Measurements from ENCODE around the gene TMEM132D.

The TMEM132D gene

DNA sequence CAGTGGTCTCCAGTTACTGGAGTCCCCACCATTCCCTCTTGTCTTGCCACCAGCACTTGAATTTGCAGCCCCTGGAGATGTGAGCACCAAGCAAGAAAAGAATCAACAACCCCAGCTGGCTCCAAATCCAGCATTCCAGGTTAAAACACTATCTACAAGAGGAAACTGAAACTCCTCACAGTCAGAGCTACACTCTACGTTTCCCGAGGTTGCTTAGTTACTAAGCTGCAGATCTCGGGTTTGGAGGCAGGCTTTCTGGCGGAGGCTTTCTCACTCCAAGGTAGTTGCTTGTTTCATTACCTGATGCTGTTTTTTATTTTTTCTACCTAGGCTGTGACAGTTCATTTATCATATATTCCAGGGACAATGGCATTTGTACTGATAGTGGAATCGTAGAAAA, 802.4 kb downstream of the TMEM132D start (continued):
- TF ChIP-seq HOXD13 (CRISPR knock-in tag; IDR thresholded peaks at IDR 0.05; ENCODE audit: borderline replicate concordance) (no peak), ZNF768 (tag by site-specific recombination; IDR thresholded peaks at IDR 0.05) (no peak), PRDM4 (tag by site-specific recombination; IDR thresholded peaks at IDR 0.05) (no peak), ZNF488 (tag by site-specific recombination; IDR thresholded peaks at IDR 0.05) (no peak), OVOL3 (tag by site-specific recombination; IDR thresholded peaks at IDR 0.05) (no peak), ZNF792 (tag by site-specific recombination; IDR thresholded peaks at IDR 0.05) (no peak), FEZF1 (tag by site-specific recombination; IDR thresholded peaks at IDR 0.05) (no peak), ZNF426 (tag by site-specific recombination; IDR thresholded peaks at IDR 0.05) (no peak), ZNF776 (tag by site-specific recombination; IDR thresholded peaks at IDR 0.05; ENCODE audit: borderline replicate concordance) (no peak)

DNA sequence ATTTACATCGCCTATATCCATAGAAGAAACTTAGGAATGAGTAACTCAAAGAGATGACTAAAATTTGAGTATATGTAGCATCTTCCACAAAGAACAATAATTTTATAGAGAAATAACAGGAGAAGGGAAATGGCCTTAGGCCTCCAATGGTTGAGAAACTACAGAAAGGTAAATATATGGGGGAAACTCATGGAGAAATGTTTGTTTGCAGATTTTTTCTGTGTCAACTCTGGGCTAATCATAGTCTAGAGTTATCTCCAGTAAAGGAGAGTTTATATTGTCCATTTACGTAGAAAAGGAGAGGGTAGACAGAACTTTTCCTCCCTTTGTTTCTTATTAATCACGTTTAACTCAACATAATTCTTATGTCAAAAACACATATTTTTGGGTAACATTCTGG, 806.4 kb downstream of the TMEM132D start:
- ChIA-PET CTCF (interaction anchor here (1.1 kb wide), 1 partner anchor 12 kb away, joined by 3 read pairs; no protein-coding TSS in a partner anchor), POLR2A (no interaction called here)
- TF ChIP-seq ZFP69B (tag by site-specific recombination; IDR thresholded peaks at IDR 0.05) (no peak), RBAK (tag by site-specific recombination; IDR thresholded peaks at IDR 0.05) (no peak), ZNF266 (tag by site-specific recombination; IDR thresholded peaks at IDR 0.05; ENCODE audit: low read depth) (no peak), ZNF768 (tag by site-specific recombination; IDR thresholded peaks at IDR 0.05) (no peak), ZNF501 (tag by site-specific recombination; IDR thresholded peaks at IDR 0.05) (no peak), ZNF10 (tag by site-specific recombination; IDR thresholded peaks at IDR 0.05) (no peak), ZIC2 (tag by site-specific recombination; IDR thresholded peaks at IDR 0.05) (no peak), SETDB1 (IDR thresholded peaks at IDR 0.05; ENCODE audit: insufficient read length, low read length) (no peak), INSM2 (tag by site-specific recombination; IDR thresholded peaks at IDR 0.05) (no peak), TCF7L2 (IDR thresholded peaks at IDR 0.05; ENCODE audit: borderline replicate concordance, low read depth, low read length) (no peak), ZNF391 (tag by site-specific recombination; IDR thresholded peaks at IDR 0.05; ENCODE audit: borderline replicate concordance, low read depth) (no peak), FEZF1 (tag by site-specific recombination; IDR thresholded peaks at IDR 0.05) (no peak)
- H3K4me1 ChIP-seq (ENCODE audit: control insufficient read depth, insufficient read depth, low read length), result no peaks in the 10 kb centered on the region
- no peak overlapping the region for H3K4me3 ChIP-seq (ENCODE audit: low read depth, low read length)
- no peak overlapping the region for H3K27ac ChIP-seq (ENCODE audit: extremely low read depth, low read depth, low read length)
- H3K36me3 ChIP-seq (ENCODE audit: control insufficient read depth in 2 of 2, insufficient read depth in 1 of 2, low read length in 2 of 2), result no peaks in the 10 kb centered on the region
- H3K9me3 ChIP-seq (ENCODE audit: control insufficient read depth, insufficient read depth, low read depth, low read length), result no peaks in the 10 kb centered on the region

DNA sequence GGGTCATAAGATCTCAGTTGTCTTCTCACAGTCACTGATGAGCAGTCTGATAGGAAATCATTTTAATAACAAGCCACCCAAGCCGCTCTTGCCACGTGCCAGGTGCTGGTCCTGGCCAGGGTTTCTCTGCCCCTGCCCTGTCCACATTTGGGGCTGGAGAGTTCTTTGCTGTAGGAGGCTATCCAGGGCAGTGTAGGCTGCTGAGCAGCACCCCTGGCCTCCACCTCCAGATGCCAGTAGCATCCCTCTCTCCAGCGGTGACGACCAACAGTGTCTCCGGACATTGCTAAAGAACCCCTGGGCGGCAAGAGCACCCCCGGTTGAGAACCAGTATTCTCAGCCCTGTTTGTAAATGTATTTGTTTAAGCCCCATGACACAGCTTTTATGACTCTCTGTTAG, 806.9 kb downstream of the TMEM132D start:
- Histone ChIP-seq H3K27ac (ENCODE audit: extremely low read depth, low read depth, low read length) (no peak overlapping the region), H3K9me3 (ENCODE audit: control insufficient read depth, insufficient read depth, low read depth, low read length) (no peaks in the 10 kb centered on the region), H3K36me3 (ENCODE audit: control insufficient read depth in 2 of 2, insufficient read depth in 1 of 2, low read length in 2 of 2) (no peaks in the 10 kb centered on the region), H3K4me3 (ENCODE audit: low read depth, low read length) (no peak overlapping the region), H3K4me1 (ENCODE audit: control insufficient read depth, insufficient read depth, low read length) (no peaks in the 10 kb centered on the region)
- ChIA-PET CTCF (no interaction called here), POLR2A (no interaction called here)
- TF ChIP-seq ZNF670 (tag by site-specific recombination; IDR thresholded peaks at IDR 0.05; ENCODE audit: low read depth) (no peak), ZNF292 (tag by site-specific recombination; IDR thresholded peaks at IDR 0.05; ENCODE audit: borderline replicate concordance, low read depth) (no peak), ZNF354C (tag by site-specific recombination; IDR thresholded peaks at IDR 0.05; ENCODE audit: borderline replicate concordance, low read depth) (no peak), ZNF121 (tag by site-specific recombination; IDR thresholded peaks at IDR 0.05) (no peak), SCRT2 (tag by site-specific recombination; IDR thresholded peaks at IDR 0.05) (no peak), ZNF169 (tag by site-specific recombination; IDR thresholded peaks at IDR 0.05) (no peak), SP3 (tag by site-specific recombination; IDR thresholded peaks at IDR 0.05) (no peak), ZNF274 (IDR thresholded peaks at IDR 0.05; ENCODE audit: low read length) (no peak), ZNF274 (tag by site-specific recombination; IDR thresholded peaks at IDR 0.05; ENCODE audit: borderline replicate concordance) (no peak), ZNF148 (tag by site-specific recombination; IDR thresholded peaks at IDR 0.05; ENCODE audit: borderline replicate concordance) (no peak)

All from HEK293 (cell line).